Left ventricle myocardium inferior (tissue), 1 donor: ENCODE data around the gene SLC9A3. TPM values are rescaled to one million over a fixed set of nuclear protein-coding genes. Genes with fewer than 3 reads are reported as not detected.

Experiments used
- DNase-seq: peaks from one replicate; pipeline ENCODE4 v3.0.0-alpha.2; 2020
- H3K27ac ChIP-seq: fragments of 200-600 bp; replicated peaks from 2 replicates; pipeline ENCODE4 v1.8.0; 2021
- H3K27me3 ChIP-seq: fragments of 200-600 bp; 2 replicates; pipeline ENCODE4 v1.8.0; 2021; ENCODE audit warnings: low read depth
- H3K36me3 ChIP-seq: fragments of 200-600 bp; 2 replicates; pipeline ENCODE4 v1.8.0; 2021
- H3K4me1 ChIP-seq: fragments of 200-600 bp; 2 replicates; pipeline ENCODE4 v1.8.0; 2021
- H3K4me3 ChIP-seq: fragments of 200-600 bp; 2 replicates; pipeline ENCODE4 v1.8.0; 2021; ENCODE audit warnings: mild to moderate bottlenecking, moderate library complexity
- H3K9me3 ChIP-seq: fragments of 200-600 bp; replicated peaks from 2 replicates; pipeline ENCODE4 v1.8.0; 2021
- intact Hi-C: fragments of 100-400 bp; cut with micrococcal nuclease; formaldehyde crosslinking; loops from one replicate; pipeline ENCODE4 v1.11.0; 2022
- total RNA-seq: library from RNA; stranded (reverse); fragmentation: NEBNext Ultra II Directional; extraction: Animal tissue kit (Norgen Biotek cat#: 25700); gene quantifications from one replicate; pipeline ENCODE4 v1.2.1, GENCODE V29; 2021
- TF ChIP-seq, protein P1 (sequence below): fragments of 200-600 bp; IDR thresholded peaks from 2 replicates; pipeline ENCODE4 v1.8.0; 2021; ENCODE audit warnings: antibody characterized with exemption, mild to moderate bottlenecking, borderline replicate concordance
- donor health status: DM: no; HTN: yes; CAD: no; lungs with severe emphysema.

SLC9A3 gene
- total RNA-seq, 1 donor from 2014 or later: 0.91 TPM

DNA sequence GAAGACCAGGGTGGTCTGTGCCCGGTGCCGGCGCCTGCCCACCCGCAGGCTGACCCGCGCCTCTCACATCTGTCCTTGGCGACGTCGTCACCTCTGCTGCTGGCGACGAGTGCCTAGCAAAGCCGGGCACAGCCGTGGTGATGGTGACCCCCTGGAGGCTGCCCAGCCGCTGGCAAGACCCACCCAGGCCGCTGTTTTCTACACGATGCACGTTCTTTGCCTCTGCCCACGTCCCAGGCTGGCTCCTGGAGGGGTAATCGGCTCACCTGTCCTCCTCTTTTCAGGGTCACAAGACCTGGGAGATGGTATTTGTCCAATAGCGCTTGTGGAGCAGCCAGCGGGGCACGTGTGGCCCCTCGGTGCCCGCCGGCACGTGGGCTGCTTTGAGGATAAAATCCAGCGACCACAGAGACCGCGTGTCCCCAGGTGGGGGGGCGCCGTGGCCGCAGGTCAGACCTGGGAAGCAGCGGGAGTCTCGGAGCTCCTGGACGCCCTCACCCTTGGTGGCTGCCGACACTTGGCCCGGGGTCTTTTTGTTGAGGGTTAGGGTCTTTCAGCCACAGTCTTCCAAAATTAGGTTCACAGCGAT, 29.5 kb downstream of the SLC9A3 start:
- H3K27me3 ChIP-seq: peaks cover 89% of the 10 kb centered on the region
- H3K4me1 ChIP-seq: no peaks in the 10 kb centered on the region
- no peaks in the 10 kb centered on the region for H3K9me3 ChIP-seq
- H3K36me3 ChIP-seq: no peaks in the 10 kb centered on the region
- intact Hi-C loops: no loop called here
- TF ChIP-seq, protein P1, sequence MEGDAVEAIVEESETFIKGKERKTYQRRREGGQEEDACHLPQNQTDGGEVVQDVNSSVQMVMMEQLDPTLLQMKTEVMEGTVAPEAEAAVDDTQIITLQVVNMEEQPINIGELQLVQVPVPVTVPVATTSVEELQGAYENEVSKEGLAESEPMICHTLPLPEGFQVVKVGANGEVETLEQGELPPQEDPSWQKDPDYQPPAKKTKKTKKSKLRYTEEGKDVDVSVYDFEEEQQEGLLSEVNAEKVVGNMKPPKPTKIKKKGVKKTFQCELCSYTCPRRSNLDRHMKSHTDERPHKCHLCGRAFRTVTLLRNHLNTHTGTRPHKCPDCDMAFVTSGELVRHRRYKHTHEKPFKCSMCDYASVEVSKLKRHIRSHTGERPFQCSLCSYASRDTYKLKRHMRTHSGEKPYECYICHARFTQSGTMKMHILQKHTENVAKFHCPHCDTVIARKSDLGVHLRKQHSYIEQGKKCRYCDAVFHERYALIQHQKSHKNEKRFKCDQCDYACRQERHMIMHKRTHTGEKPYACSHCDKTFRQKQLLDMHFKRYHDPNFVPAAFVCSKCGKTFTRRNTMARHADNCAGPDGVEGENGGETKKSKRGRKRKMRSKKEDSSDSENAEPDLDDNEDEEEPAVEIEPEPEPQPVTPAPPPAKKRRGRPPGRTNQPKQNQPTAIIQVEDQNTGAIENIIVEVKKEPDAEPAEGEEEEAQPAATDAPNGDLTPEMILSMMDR: no peak
- H3K4me3 ChIP-seq: no peak overlapping the region
- DNase-seq: no peak
- H3K27ac ChIP-seq: no peak overlapping the region

DNA sequence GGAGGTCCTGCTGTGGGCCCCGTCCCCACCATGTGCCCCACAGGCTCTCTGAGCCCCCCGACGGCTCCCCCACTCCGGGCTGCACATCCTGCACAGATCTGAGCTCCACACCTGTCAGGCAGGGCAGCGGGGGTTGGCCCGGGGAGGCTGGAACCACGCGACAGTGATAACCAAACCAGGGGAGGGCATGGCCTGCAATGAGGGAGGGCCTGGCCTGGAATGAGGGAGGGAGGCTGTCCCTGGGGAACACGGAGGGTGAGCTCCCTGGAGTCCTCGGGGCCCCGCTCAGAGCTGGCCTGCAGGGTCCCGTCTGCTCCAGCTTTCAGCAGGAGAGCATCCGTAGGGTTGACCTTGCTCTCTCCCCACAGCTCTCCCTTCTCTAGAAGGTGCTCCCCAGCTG, 30.5 kb downstream of the SLC9A3 start:
- Histone ChIP-seq H3K9me3 (no peaks in the 10 kb centered on the region), H3K4me3 (no peak overlapping the region), H3K27ac (no peak overlapping the region), H3K4me1 (no peaks in the 10 kb centered on the region), H3K27me3 (peaks cover 87% of the 10 kb centered on the region), H3K36me3 (no peaks in the 10 kb centered on the region)
- no peak for DNase-seq
- intact Hi-C loops: no loop called here
- TF ChIP-seq, protein P1: no peak

DNA sequence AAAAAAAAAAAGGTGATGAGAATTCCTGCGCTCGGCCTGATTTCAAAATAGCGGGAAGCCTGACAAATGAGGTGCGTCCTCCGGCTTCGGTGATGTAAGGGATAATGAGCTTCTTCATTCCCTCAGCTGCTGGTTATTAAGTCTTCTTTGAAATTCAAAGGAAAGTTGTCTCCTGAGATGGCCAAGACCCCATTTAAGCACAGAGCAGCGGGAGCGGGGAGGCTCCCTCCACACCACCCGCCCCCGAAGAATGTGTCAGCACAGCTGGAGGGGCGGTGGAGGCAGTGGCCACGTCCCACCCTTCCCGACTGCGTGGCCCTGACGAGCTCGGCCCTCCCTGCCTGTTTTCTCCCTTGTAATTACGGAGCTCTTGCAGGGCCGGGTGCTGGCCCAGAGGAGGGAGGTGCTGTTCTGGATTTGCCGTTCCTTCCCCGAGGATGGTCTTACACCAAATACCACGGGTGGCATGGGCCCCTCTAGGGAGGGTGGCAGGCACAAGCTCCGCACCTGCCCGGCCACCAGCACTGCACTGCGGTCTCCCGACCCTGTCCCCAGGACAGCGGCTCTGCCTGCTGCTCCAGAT, 31.0 kb downstream of the SLC9A3 start:
- H3K4me3 ChIP-seq: no peak overlapping the region
- TF ChIP-seq, protein P1: no peak
- peaks cover 86% of the 10 kb centered on the region for H3K27me3 ChIP-seq
- no peaks in the 10 kb centered on the region for H3K4me1 ChIP-seq
- intact Hi-C loops: no loop called here
- H3K9me3 ChIP-seq: no peaks in the 10 kb centered on the region
- DNase-seq: no peak
- H3K27ac ChIP-seq: no peak overlapping the region
- H3K36me3 ChIP-seq: no peaks in the 10 kb centered on the region

DNA sequence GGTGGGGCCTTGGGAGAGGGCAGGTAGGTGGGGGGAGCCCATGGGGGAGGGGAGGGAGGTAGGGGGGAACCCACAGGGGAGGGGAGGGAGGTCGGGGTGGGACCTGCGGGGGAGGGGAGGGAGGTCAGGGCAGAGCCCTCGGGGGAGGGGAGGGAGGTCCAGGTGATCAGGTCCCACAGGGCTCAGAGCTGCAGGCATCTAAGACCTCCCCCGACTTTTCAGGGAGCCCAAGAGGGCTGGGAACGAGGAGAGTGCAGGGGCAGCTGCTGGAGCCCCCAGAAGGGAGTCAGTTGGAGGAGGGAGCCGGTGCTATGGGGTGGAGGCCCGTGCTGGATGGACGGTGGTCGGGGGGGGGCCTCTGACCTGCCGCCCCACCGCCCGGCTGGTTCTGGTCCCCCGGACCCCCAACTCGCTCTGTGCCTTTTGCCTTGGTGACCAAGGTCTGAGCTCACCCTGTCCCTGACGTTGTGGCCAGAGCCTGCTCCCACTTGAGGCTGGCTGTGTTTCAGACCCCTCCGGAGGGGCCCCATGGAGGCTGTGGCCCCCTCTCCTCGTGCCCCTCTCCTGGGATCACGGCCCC, 31.8 kb downstream of the SLC9A3 start:
- Histone ChIP-seq H3K27me3 (peaks cover 84% of the 10 kb centered on the region), H3K36me3 (no peaks in the 10 kb centered on the region), H3K27ac (no peak overlapping the region), H3K4me3 (no peak overlapping the region), H3K9me3 (no peaks in the 10 kb centered on the region), H3K4me1 (no peaks in the 10 kb centered on the region)
- intact Hi-C loops: no loop called here
- TF ChIP-seq, protein P1: no peak
- no peak for DNase-seq

DNA sequence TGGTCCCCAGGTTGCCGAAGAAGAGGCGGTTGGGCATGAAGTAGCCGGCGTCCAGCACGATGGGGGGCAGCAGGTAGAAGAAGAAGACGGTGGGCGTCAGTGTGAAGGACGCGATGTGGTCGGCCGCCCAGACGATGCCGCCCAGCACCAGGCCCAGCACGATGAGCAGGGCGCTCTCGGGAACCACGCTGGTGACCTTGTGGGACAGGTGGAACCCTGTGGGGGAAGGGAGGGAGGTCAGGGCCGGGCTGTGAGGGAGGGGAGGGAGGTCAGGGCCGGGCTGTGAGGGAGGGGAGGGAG, 32.4 kb downstream of the SLC9A3 start:
- intact Hi-C loops: no loop called here

More for the DNA sequence above, 32.4 kb downstream of the SLC9A3 start:
- H3K9me3 ChIP-seq: no peaks in the 10 kb centered on the region
- no peaks in the 10 kb centered on the region for H3K4me1 ChIP-seq
- H3K27me3 ChIP-seq: peaks cover 78% of the 10 kb centered on the region
- no peaks in the 10 kb centered on the region for H3K36me3 ChIP-seq
- DNase-seq: no peak
- TF ChIP-seq, protein P1: no peak
- H3K27ac ChIP-seq: no peak overlapping the region
- no peak overlapping the region for H3K4me3 ChIP-seq
